ENCODE measurements around the gene EML2. TPM values are rescaled to one million over a fixed set of nuclear protein-coding genes. Genes with fewer than 3 reads are reported as not detected.
A peak's percentile ranks its signal among the peaks of the same experiment; 100 is the strongest.

The EML2 gene
- total and polyA plus RNA-seq, 10 of the 15 experiments (the other 5 are each of a cell fraction or from before 2014, with no cell fraction given): 1.6 to 64.0 (median 27.5) TPM

DNA sequence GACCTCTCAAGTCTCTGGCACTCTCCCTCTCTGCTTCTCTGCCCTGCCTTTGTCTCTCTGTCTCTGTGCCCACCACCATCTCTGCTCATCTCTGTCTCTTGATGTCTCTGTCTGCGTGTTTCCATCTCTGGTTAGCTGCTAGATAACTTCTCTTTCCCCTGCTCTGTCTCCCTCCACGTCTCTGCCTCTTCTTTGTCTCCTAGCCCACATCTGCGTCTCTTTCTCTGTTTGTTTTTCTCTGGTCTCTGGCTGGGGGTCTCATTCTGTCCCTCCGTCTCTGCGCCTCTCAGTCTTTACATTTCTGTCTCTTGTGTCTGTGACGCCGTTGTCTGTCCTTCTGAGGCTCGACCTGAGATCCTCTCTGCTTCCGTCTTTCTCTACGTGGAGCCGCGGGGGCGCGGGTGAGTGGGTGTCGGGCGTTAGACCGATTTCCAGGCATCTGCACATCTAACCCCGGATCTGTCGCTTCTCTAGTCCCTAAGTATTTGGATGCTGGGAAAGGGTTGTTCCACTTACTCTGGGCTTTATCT lies 29.2 kb upstream of the EML2 start (continued):
- no peak for TF ChIP-seq NFYA (IDR thresholded peaks at IDR 0.05; ENCODE audit: borderline replicate concordance, low read depth, low read length)
- peak; percentile 17 for TF ChIP-seq KLF5 (IDR thresholded peaks at IDR 0.05; ENCODE audit: partially characterized antibody)
- no peak for TF ChIP-seq SREBF2 (IDR thresholded peaks at IDR 0.05; ENCODE audit: low read length)
- TF ChIP-seq ZNF217 (IDR thresholded peaks at IDR 0.05): no peak
- TF ChIP-seq ESRRA (IDR thresholded peaks at IDR 0.05; ENCODE audit: low read length): no peak
- TF ChIP-seq, protein P1, sequence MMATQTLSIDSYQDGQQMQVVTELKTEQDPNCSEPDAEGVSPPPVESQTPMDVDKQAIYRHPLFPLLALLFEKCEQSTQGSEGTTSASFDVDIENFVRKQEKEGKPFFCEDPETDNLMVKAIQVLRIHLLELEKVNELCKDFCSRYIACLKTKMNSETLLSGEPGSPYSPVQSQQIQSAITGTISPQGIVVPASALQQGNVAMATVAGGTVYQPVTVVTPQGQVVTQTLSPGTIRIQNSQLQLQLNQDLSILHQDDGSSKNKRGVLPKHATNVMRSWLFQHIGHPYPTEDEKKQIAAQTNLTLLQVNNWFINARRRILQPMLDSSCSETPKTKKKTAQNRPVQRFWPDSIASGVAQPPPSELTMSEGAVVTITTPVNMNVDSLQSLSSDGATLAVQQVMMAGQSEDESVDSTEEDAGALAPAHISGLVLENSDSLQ (IDR thresholded peaks at IDR 0.05): no peak
- no peak for TF ChIP-seq ZNF622 (IDR thresholded peaks at IDR 0.05)
- TF ChIP-seq, protein P2, sequence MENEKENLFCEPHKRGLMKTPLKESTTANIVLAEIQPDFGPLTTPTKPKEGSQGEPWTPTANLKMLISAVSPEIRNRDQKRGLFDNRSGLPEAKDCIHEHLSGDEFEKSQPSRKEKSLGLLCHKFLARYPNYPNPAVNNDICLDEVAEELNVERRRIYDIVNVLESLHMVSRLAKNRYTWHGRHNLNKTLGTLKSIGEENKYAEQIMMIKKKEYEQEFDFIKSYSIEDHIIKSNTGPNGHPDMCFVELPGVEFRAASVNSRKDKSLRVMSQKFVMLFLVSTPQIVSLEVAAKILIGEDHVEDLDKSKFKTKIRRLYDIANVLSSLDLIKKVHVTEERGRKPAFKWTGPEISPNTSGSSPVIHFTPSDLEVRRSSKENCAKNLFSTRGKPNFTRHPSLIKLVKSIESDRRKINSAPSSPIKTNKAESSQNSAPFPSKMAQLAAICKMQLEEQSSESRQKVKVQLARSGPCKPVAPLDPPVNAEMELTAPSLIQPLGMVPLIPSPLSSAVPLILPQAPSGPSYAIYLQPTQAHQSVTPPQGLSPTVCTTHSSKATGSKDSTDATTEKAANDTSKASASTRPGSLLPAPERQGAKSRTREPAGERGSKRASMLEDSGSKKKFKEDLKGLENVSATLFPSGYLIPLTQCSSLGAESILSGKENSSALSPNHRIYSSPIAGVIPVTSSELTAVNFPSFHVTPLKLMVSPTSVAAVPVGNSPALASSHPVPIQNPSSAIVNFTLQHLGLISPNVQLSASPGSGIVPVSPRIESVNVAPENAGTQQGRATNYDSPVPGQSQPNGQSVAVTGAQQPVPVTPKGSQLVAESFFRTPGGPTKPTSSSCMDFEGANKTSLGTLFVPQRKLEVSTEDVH (IDR thresholded peaks at IDR 0.05; ENCODE audit: low read depth, partially characterized antibody): peak; percentile 34
- TF ChIP-seq JUND (IDR thresholded peaks at IDR 0.05; ENCODE audit: low read depth, low read length): no peak
- TF ChIP-seq PAX5 (IDR thresholded peaks at IDR 0.05; ENCODE audit: borderline replicate concordance, low read depth, low read length): no peak
- TF ChIP-seq CREM (IDR thresholded peaks at IDR 0.05; ENCODE audit: low read depth): peak; percentile 25; the same call in 1 of the 2 replicates
- TF ChIP-seq, protein P3, sequence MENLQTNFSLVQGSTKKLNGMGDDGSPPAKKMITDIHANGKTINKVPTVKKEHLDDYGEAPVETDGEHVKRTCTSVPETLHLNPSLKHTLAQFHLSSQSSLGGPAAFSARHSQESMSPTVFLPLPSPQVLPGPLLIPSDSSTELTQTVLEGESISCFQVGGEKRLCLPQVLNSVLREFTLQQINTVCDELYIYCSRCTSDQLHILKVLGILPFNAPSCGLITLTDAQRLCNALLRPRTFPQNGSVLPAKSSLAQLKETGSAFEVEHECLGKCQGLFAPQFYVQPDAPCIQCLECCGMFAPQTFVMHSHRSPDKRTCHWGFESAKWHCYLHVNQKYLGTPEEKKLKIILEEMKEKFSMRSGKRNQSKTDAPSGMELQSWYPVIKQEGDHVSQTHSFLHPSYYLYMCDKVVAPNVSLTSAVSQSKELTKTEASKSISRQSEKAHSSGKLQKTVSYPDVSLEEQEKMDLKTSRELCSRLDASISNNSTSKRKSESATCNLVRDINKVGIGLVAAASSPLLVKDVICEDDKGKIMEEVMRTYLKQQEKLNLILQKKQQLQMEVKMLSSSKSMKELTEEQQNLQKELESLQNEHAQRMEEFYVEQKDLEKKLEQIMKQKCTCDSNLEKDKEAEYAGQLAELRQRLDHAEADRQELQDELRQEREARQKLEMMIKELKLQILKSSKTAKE (IDR thresholded peaks at IDR 0.05; ENCODE audit: low read depth, poor library complexity, severe bottlenecking): no peak
- TF ChIP-seq PAX8 (IDR thresholded peaks at IDR 0.05): no peak
- TF ChIP-seq TARDBP (IDR thresholded peaks at IDR 0.05; ENCODE audit: borderline replicate concordance): no peak
- TF ChIP-seq, protein P4, sequence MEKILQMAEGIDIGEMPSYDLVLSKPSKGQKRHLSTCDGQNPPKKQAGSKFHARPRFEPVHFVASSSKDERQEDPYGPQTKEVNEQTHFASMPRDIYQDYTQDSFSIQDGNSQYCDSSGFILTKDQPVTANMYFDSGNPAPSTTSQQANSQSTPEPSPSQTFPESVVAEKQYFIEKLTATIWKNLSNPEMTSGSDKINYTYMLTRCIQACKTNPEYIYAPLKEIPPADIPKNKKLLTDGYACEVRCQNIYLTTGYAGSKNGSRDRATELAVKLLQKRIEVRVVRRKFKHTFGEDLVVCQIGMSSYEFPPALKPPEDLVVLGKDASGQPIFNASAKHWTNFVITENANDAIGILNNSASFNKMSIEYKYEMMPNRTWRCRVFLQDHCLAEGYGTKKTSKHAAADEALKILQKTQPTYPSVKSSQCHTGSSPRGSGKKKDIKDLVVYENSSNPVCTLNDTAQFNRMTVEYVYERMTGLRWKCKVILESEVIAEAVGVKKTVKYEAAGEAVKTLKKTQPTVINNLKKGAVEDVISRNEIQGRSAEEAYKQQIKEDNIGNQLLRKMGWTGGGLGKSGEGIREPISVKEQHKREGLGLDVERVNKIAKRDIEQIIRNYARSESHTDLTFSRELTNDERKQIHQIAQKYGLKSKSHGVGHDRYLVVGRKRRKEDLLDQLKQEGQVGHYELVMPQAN (conservative IDR thresholded peaks at IDR 0.05): 0 out of 2 replicates have a peak, but pooled peaks have one; percentile 63
- TF ChIP-seq EP300 (IDR thresholded peaks at IDR 0.05; ENCODE audit: borderline replicate concordance in 1 of 2, control insufficient read depth in 1 of 2, low read depth in 2 of 2, low read length in 2 of 2): no peak
- 0 out of 2 replicates have a peak, but pooled peaks have one; percentile 15 for TF ChIP-seq CBFB (IDR thresholded peaks at IDR 0.05; ENCODE audit: low read depth)
- no peak for TF ChIP-seq SRF (IDR thresholded peaks at IDR 0.05; ENCODE audit: low read depth in 2 of 2, low read length in 2 of 2)
- no peak for TF ChIP-seq ZNF384 (IDR thresholded peaks at IDR 0.05; ENCODE audit: borderline replicate concordance, low read depth, low read length)
- no peak for TF ChIP-seq NR2C2 (IDR thresholded peaks at IDR 0.05; ENCODE audit: borderline replicate concordance, control insufficient read depth, insufficient read length, low read depth)
- no peak for TF ChIP-seq ETV6 (conservative IDR thresholded peaks at IDR 0.05 in 1 of 2, IDR thresholded peaks at IDR 0.05 in 1 of 2; ENCODE audit: borderline replicate concordance in 1 of 2, low read depth in 1 of 2)

Measured in GM12878 (cell line).